Prostate gland (tissue), 2 donors: ENCODE measurements around the gene MTOR.
"Not testable (repeated sequence)": the region's sequence is repeated elsewhere in the genome, so short reads cannot be mapped to it uniquely, and the experiment has no call there.

ENCODE experiments used
- CTCF ChIP-seq, 4 experiments: fragments of 200-600 bp in 2 of 4; fragments of 450-650 bp in 2 of 4; sonication (generic) in 2 of 4; IDR thresholded peaks; 1 replicate in 3 of 4; 2 replicates in 1 of 4; pipeline ENCODE4 v1.5.1; 2016 to 2019; ENCODE audit warnings: antibody characterized with exemption in 4 of 4, mild to moderate bottlenecking in 2 of 4, moderate library complexity in 2 of 4
- POLR2A ChIP-seq: fragments of 450-650 bp; IDR thresholded peaks from one replicate; pipeline ENCODE4 v1.6.1; 2016; ENCODE audit warnings: antibody characterized with exemption, mild to moderate bottlenecking

GRCh38 chr1:11305516-11305915 is 43.2 kb upstream of the MTOR start:
- not testable (repeated sequence) for TF ChIP-seq CTCF (IDR thresholded peaks at IDR 0.05); POLR2A
